Measurements from ENCODE around the gene SSNA1.

The SSNA1 gene

GRCh38 chr9:137157618-137158415, 30.7 kb upstream of the SSNA1 start:
- no peak for TF ChIP-seq CTCF (IDR thresholded peaks at IDR 0.05)

GRCh38 chr9:137158625-137159024, 29.9 kb upstream of the SSNA1 start:
- no peak for TF ChIP-seq CTCF (IDR thresholded peaks at IDR 0.05)

- TF ChIP-seq CTCF (IDR thresholded peaks at IDR 0.05) = no peak
Observed at GRCh38 chr9:137159105-137160053, 29.1 kb upstream of the SSNA1 start.

GRCh38 chr9:137160054-137160425, 28.4 kb upstream of the SSNA1 start:
- no peak for TF ChIP-seq CTCF (IDR thresholded peaks at IDR 0.05)

- TF ChIP-seq CTCF (IDR thresholded peaks at IDR 0.05) = no peak
Observed at GRCh38 chr9:137160716-137161557, 27.5 kb upstream of the SSNA1 start.

GRCh38 chr9:137161558-137162486, 26.7 kb upstream of the SSNA1 start:
- no peak for TF ChIP-seq CTCF (IDR thresholded peaks at IDR 0.05)
